Epithelial cell of proximal tubule (primary cell): Measurements from ENCODE around the gene TSPAN11. TPM values are rescaled to one million over a fixed set of nuclear protein-coding genes. Genes with fewer than 3 reads are reported as not detected.
"Not testable (repeated sequence)": the region's sequence is repeated elsewhere in the genome, so short reads cannot be mapped to it uniquely, and the experiment has no call there.

Source experiments
- DNase-seq: peaks from one replicate; pipeline ENCODE4 v3.0.0-alpha.2; 2011; ENCODE audit warnings: low read depth
- H3K4me3 ChIP-seq: 2 replicates; pipeline ENCODE4 v1.5.1; 2011; ENCODE audit warnings: low read depth, mild to moderate bottlenecking, low read length
- CTCF ChIP-seq: conservative IDR thresholded peaks from 2 replicates; pipeline ENCODE4 v1.5.1; 2012; ENCODE audit warnings: low read depth, mild to moderate bottlenecking, low read length
- total RNA-seq: library from RNA; depleted of rRNA; stranded (reverse); fragments of >200 nt; gene quantifications from 2 replicates; pipeline ENCODE4 v1.2.3, GENCODE V29; 2015

The TSPAN11 gene
- total RNA-seq, 1 donor from 2014 or later: 1.3 TPM

- no peak for DNase-seq
- no peak overlapping the region for H3K4me3 ChIP-seq
- TF ChIP-seq CTCF: no peak
These were observed 41.7 kb upstream of the TSPAN11 start for GRCh38 chr12:30884799-30885198.

DNA sequence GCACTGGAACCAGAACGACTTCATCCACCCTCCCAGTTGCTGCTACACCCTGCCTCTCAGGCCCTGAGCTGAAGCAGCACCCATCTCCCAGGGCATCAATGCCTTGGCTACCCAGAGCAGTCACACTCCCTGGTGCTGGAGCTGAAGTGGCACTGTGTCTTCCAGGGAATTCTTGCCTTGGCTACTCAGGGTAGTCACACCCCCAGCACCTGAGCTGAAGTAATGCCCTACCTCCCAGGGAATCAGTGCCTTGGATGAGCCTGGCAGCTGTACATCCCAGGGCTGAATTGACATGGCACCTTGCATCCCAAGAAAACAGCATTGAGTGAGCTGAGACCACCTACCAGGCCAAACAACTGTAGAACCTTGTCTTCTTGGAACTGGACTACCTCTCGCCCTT, 41.2 kb upstream of the TSPAN11 start:
- no peak for TF ChIP-seq CTCF
- DNase-seq: no peak
- no peak overlapping the region for H3K4me3 ChIP-seq

DNA sequence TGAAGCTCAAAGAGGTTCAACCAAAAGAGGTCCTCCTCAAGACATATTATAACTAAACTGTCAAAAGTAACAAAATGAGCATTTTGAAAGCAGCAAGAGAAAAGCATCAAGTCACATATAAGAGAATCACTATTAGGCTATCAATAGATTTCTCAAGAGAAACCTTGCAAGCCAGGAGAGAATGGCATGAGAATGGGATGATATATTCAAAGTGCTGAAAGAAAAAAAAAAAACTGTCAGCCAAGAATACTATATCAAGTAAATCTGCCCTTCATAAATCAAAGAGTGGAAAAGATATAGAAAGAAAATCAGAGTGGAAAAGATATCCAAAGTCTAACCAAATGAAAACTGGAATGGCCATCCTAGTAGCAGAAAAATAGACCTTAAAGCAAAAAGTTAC, 39.3 kb upstream of the TSPAN11 start:
- no peak for DNase-seq
- H3K4me3 ChIP-seq: no peak overlapping the region
- TF ChIP-seq CTCF: no peak

DNA sequence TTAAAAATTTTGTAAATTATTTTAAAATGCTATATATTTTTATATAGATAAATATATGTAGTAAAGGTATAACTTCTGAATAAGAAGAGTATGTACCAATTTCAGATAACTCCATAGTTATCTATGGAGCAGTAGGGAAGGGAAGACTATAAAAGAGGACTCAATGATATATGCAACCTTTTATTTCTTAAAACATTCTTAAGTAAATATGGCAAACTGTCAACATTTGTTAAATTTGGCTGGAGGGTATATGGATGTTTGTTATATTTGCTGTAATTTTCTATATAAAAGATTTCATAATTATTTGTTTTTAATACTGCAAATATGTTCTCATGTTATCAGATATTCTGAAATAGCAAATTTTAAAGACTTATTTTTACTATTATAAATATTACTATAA, 38.3 kb upstream of the TSPAN11 start:
- TF ChIP-seq CTCF: no peak
- H3K4me3 ChIP-seq: no peak overlapping the region
- DNase-seq: no peak

DNA sequence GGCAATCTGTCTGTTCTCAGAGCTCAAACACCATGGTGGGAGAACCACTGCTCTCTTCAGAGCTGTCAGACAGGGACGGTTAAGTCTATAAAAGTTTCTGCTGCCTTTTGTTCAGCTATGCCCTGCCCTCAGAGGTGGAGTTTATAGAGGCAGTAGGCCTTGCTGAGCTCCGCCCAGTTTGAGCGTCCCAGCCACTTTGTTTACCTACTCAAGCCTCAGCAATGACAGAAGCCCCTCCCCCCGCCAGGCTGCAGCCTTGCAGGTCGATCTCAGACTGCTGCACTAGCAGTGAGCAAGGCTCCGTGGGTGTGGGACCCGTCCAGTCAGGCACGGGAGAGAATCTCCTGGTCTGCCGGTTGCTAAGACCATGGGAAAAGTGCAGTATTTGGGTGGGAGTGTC, 32.0 kb upstream of the TSPAN11 start:
- DNase-seq, H3K4me3 ChIP-seq: not testable (repeated sequence)

GRCh38 chr12:30896461-30896860, 30.1 kb upstream of the TSPAN11 start:
- DNase-seq: peak; percentile 51
- no peak overlapping the region for H3K4me3 ChIP-seq
- no peak for TF ChIP-seq CTCF

DNA sequence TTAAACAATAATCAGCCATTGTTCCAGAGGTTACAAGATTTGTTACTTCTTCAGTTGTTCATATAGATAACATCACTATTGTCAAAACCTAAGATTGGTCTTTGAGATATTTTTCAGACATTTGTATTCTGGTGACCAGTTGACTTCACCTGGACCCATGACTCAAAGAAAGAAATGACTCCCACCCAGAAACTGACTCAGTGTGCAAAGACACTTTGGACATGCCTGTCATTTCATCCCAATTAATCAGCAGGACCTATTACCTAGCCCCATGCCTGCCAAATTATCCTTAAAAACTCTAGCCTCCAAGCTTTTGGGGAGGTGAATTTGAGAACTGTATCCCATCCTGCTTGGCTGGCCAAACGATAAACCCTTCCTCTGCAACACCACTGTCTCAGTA, 27.7 kb upstream of the TSPAN11 start:
- DNase-seq: no peak
- no peak for TF ChIP-seq CTCF
- H3K4me3 ChIP-seq: no peak overlapping the region

DNA sequence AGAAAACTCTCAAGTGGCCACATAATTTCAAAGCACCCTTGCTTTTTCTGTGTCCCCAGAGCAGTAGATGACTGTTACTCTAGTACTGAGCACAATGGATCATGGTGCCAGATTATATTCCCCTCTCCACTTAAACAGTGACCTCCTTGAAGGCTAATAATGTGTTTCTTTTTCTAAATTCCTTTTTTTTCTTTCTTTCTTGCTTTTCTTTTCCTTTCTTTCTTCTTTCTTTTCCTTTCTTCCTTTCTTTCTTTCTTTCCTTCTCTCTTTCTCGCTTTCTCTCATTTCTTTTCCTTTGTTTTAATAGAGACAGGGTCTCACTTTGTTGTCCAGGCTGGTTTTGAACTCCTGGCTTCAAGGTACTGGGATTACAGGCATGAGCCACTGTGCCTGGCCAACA, 26.2 kb upstream of the TSPAN11 start:
- TF ChIP-seq CTCF: no peak
- no peak for DNase-seq
- no peak overlapping the region for H3K4me3 ChIP-seq
